HG03064 (cell line): ENCODE data around the gene GNA14.
A peak's percentile ranks its signal among the peaks of the same experiment; 100 is the strongest.
"Not testable (repeated sequence)": the region's sequence is repeated elsewhere in the genome, so short reads cannot be mapped to it uniquely, and the experiment has no call there.

Source experiments
- ATAC-seq: cut with Tn5 transposase; IDR thresholded peaks from one replicate; pipeline ENCODE4 v1.9.1; 2021; ENCODE audit warnings: low read depth; ENCODE audit not compliant: unreplicated experiment

The GNA14 gene

DNA sequence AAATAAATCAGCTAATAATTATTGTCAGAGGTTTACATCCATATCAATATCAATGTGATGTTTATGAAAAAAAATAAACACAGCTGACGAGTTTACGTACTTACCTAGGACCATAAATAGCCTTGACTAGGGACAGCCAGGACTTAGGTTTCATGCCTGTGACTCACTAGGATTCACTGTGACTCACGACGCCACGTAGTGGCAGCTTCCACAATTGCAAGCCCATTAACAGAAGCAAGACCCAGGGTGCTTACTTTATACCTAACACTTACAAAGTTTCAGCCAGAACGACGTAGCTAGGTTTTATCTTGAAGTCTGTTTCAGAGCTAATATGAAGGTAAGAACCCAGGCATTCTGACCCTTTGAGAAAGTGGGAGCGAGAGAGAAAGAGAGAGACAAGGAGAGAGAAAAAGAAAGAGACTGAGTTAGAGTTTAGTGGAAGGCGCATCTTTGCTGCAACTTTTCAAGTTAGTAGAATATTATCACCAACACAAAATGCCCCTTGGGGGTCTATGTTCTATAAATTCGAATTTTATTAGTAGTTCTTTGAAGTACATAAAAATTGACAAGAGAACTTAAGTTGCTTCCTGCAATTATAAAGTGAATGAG, 191.2 kb downstream of the GNA14 start:
- peak; percentile 80 for ATAC-seq

- no peak for ATAC-seq
Observed at GRCh38 chr9:77455312-77455927, 192.7 kb downstream of the GNA14 start.

DNA sequence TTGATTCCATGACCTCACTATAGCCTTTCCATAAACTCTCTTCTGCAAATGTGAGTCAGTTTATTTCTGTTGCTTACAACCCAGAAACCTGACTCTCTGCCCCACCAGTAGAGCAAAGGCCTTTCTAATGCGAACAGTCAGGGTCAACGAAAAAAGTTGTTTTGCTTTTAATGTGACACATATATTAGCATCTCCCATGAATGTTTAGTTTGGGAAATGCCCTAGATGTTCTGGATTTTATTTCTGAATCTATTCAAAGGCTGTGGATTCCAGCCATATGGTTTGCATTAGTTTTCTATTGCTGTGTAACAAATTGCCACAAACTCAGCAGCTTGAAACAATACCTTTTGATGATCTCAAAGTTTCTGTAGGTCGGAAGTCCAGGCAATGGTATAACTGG, 193.5 kb downstream of the GNA14 start:
- no peak for ATAC-seq

DNA sequence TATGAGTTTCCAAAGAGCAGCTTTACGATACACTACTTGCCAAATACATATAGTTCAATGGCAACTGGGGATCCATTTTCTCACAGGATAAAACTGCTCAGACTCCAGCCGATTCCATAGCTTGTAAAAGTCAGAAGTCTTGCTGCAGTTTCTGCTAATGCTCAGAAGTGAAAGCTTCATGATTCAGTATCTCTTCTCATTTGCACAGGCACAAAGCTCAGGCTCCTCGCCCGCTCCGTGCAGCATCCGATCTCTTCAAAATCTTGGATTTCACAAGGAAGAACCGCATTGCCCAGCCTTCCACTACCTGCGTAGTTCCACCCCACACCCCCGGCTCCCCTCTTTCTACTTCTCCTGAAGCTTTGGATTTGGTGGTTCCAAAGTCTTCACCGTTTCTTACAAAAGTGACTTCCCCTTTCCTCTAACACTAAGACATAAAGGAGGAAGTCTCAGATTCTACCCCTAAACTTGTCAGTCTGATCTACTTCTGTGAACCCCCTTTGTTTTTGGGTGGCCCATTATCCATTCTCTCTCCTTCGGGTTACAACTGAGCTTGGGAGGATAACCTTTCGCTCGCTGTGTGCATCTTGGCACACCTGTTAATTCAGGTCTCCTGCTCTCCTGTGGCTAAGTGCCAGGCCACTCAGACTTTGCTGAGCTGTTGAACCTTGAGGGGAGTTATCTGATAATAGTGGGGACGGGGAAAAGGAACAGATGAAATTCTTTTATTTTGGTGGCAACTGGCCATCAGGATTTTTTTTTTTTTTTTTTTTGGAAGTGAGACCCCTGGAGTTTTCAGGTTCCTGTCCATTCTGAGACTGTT, 194.1 kb downstream of the GNA14 start:
- no peak for ATAC-seq

GRCh38 chr9:77451507-77451906, 196.6 kb downstream of the GNA14 start:
- no peak for ATAC-seq

GRCh38 chr9:77450085-77450475, 198.0 kb downstream of the GNA14 start:
- ATAC-seq: no peak

DNA sequence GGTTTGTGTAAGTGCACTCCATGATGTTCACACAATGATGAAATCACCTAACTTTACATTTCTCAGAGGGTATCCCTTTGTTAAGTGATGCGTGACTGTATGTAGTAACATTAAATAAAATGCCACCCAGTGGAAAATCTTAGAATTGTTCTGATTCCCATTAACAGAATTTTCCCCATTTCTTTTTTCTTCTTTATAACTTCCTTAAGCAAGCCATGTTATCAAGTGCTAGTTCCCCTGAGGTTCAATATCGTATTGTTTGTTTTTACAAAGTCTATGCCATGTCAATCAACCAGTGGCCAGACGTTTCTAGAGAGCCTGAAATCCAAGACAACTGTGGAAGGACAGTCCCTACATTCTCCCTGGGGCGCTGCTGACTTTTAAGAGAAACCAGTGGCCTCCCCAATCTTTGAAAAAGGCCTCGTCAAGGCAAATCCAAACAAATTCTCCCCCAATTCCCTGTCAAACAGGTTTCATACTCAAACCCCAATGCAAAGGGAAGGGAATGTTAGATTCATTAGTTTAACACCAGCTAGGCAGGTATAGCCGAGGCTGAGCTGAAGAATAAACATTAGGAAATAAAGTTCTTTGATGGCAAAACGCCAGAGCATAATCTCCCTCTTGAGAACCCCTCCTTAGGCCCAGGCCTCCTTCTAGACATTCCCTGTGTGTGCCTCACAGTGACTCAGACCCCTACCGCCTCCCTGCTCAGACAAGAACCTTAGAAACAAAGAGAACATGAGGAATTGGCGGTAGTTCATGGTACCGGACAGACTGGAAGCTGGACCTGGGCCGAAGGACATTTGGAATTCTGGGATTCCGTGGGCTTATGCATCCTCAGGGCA, 198.7 kb downstream of the GNA14 start:
- ATAC-seq: no peak

DNA sequence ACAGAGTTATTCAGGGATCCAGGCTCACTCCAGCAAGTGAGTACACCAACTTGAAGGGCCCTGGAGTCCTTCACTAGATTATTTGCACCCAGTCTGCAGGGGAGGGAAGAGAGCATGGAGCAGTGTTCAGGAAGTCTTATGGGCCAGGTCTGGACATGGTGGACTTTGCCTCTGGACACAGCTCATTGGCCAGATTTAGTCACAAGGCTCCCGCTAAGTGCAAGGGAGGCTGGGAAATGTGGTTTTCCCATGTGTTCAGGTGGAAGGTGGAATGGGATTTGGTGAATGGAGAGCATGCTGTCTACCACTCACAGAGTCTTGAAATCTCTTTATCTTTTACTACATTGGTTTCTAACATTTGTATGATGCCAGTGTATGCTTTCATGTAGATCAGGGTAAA, 200.5 kb downstream of the GNA14 start:
- ATAC-seq: no peak

GRCh38 chr9:77442436-77442835, 205.7 kb downstream of the GNA14 start:
- no peak for ATAC-seq

- not testable (repeated sequence) for ATAC-seq
Observed at GRCh38 chr9:77441124-77441523, 207.0 kb downstream of the GNA14 start.

- ATAC-seq: no peak
Observed at GRCh38 chr9:77440057-77440456, 208.1 kb downstream of the GNA14 start.

- no peak for ATAC-seq
Observed at GRCh38 chr9:77438653-77439052, 209.5 kb downstream of the GNA14 start.

DNA sequence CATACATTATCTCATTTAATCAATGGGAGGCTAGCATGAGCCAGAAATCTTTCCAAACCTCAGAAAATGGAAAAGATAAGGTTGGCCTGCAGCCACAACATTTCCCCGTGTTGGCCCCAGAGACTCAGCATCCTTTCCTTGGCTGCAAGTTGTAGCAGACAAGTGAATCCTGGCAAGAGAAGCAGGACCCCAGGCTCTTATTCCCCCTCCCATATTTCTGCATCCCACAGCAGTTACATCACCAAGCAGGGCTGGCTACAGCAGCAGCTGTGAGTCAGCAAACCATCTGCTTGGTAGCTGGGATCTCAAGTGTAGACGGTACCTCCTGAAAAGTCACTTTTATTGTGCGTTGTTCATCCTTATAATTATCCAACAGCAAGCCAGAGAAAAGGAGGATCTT, 212.4 kb downstream of the GNA14 start:
- no peak for ATAC-seq

DNA sequence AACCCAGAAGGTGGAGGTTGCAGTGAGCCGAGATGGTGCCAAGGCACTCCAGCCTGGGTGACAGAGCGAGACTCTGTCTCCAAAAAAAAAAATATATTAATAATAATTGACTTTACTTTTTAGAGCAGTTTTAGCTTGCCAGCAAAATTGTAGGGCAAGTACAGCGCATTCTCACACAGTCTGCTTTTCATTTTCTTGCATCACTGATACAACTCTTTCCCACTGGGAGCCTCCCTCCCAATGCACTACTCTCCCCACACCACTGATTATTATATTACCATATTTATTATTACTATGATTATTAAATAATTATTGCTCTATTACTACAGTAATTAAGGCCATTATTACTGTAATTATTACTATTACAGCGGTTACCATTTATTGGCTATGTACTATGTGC, 212.8 kb downstream of the GNA14 start:
- no peak for ATAC-seq

DNA sequence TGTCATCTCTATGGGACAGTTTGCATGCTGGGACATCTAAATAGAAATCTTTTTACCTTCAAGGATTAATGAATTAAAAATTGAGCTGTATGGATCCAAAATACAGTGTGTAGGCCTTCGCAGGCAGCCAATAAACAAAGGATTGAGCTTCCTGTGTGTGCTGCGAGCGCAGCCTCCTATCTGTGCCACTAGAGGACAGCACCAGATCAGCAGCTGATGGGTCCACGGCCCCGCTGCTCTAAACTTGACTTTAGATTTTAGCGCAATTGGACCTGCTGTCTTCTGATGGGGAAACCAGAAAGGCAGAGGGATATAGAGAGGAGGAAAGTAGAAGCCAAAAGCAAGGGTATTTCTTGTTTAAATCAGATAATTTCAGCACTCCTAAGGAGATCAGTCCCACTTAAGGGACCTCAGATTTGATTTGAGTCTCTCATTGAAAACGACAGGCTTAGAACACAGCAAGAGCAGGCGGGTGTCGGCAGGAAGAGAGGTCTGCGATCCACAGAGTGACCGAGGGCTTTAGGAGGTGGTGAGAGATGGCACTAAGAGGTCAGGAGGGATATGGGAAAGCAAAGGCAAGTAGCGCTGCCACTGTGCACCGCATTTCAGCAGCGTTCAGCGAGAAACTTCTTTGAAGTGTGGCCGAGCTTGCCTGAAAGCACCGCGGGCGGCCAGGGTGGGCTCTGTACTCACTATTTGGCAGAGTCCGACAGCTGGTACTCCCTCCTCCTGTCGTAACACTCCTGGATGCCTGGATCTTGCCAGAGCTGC, 214.3 kb downstream of the GNA14 start:
- peak; percentile 66 for ATAC-seq

DNA sequence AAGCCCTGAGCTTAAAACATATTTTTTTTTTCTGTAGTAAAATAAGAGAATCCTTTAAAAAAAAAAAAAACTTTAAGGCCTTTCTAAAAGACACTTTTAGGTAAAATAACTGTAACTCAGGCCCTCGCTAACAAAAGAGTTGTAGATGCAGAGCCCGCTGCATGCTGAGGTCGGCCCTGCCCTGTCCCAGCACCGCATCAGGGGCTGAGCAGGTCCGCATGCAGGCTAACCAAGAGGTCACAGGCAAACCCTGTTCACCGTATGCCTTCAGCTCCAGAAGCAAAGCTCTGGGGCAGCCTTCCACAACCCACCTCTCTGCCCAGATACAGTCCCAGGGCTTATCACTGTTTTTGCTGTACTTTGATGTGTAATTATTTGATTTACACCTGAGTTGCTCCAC, 216.1 kb downstream of the GNA14 start:
- no peak for ATAC-seq

DNA sequence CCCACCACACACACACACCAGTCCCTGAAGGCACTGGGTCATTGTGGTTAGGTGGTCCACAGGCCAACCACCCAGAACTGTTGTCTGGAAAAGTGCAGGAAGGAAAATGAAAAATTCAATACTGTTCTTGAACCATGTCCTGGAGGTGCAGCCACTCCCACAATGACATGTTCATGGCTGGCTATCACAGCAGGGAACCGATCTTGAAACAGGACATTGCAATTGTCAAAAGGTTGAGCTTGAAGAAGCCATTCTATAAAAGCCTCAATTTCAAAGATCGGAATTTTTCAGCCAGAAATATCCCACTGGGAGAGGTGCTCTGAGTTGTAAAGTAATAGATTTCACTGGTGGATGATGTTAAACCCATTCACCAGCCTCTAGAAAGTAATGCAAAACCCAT, 218.2 kb downstream of the GNA14 start:
- no peak for ATAC-seq

GRCh38 chr9:77427256-77427927, 220.7 kb downstream of the GNA14 start:
- ATAC-seq: no peak

DNA sequence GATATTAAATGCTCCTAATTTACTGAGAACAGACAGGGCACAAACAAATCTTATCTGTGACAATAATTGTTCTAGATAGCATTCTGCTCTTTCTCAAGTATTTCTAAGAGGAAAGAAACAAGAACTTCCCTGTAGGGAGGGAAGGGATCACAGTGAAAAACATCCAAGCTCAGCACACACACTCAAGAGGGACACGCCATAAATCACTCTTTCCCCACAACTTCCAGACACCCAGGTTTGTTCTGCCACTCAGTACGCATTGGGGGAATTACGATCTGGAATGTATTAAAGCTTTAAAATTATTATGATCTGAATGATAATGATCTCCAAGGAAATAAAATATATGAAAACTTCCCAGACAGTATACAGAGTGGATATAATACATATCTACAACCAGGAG, 221.4 kb downstream of the GNA14 start:
- ATAC-seq: no peak

GRCh38 chr9:77424993-77425392, 223.1 kb downstream of the GNA14 start:
- ATAC-seq: no peak
